ENCODE measurements around the gene LIMS2.

The LIMS2 gene, protein sequence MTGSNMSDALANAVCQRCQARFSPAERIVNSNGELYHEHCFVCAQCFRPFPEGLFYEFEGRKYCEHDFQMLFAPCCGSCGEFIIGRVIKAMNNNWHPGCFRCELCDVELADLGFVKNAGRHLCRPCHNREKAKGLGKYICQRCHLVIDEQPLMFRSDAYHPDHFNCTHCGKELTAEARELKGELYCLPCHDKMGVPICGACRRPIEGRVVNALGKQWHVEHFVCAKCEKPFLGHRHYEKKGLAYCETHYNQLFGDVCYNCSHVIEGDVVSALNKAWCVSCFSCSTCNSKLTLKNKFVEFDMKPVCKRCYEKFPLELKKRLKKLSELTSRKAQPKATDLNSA

DNA sequence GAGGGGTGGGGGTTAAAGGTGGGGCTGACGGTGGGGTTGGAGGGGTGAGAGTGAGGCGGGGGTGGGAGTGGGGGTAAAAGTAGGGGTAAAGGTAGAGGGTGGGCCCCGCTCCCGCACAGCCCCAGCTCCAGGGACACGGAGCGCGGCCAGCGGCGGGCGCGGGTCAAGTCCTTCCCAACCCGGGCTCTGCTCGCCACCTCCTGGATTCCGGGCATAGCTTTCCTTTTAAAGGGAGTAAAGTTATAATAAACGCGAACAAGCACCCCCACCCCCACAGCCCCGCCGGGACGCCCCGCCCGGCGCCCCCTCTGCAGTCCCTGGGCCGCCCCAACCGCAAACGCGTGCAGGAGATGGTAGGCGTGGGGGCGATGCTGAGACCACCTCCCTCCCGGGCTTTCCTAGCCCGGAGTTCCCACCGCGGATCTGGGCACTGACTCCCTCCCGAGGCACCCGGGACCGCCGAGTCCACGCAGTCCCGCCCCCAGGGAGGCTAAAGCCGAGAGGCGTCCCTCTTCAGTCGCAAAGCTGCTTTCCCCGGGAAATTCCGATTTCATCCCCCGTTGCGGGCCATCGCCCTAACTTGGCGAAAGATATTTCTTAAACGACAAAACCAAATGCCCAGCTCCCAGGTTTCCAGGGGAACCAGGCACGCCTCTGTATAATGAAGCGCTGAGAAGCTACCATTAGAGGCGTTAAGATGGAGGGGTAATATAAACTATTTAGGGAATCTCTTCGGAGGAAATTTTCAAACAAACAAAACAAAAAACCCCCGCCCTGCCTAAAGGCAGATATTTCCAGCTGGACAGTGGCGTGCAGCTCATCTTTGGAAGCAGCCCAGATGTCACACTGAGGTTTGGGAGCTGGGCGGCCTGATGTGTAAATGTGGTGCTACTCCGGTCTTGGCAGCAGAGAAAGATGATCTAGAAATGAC lies at the start of gene LIMS2:
LIMS2 (minus strand) TSS at position 200 of the 931 bp plus-strand sequence. CDS start 506 bp downstream, outside the sequence.
- DNase-seq, result peak; percentile 42

DNA sequence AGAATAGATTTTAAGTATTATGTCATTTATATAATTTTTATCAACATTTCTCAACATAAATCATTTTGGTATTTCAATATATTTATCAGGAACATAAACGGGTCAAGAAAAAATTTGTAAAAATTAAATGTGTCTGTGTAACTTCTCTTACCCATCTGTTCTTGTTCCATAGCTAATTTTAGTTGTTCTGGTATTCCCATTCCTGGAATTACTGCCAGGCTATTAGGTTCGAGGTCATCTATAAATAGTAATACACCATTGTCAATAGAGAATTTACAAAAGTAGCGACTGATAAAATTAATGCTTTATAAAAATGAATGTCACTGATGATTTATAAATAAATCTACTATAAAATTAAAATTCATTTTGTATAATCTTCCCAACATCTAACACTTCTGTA lies 47.5 kb upstream of the LIMS2 start:
- no peak for DNase-seq

DNA sequence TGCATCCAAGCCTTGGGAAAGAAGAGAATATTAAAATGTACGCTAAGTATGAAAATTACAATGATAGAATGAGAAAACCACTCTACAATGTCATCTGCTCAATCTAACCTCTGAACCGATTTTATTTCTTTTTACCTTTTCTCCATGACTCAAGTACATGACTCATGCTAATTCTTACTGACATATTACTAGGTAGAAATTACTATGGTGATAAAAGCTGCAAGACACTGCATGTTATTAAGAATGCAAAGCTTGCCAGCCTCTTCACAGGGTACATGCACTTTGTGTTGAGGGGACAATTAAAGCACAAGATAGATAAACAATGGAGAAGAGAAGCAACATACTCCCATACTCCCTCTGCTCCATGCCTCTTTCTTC lies 46.6 kb upstream of the LIMS2 start:
- DNase-seq, result no peak

DNA sequence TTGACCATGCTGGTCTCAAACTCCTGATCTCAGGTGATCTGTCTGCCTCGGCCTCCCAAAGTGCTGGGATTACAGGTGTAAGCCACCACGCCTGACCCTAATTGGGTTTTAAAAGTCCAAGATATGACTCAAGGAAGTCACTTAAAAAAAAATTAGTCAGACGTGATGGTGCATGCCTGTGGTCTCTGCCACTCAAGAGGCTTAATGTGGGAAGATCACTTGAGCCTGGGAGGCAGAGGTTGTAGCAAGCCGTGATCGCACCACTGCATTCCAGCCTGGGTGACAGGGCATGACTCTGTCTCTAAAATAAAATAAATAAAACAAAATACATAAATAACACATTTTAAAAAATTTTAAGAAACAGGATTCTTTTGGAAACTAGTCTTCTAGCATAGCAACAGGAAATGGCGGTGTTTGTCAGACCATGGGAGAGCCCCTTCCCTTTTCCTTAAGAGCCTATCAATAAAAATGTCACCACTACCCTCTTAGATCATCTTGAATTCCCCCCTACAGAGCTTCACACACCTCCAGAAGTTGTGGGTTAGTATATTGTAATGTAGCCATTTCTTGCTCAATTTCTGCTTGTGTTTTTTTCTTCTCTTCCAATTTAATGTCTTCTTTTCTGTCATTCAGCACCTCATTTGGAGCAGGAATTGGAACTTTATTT lies 46.1 kb upstream of the LIMS2 start:
- no peak for DNase-seq

DNA sequence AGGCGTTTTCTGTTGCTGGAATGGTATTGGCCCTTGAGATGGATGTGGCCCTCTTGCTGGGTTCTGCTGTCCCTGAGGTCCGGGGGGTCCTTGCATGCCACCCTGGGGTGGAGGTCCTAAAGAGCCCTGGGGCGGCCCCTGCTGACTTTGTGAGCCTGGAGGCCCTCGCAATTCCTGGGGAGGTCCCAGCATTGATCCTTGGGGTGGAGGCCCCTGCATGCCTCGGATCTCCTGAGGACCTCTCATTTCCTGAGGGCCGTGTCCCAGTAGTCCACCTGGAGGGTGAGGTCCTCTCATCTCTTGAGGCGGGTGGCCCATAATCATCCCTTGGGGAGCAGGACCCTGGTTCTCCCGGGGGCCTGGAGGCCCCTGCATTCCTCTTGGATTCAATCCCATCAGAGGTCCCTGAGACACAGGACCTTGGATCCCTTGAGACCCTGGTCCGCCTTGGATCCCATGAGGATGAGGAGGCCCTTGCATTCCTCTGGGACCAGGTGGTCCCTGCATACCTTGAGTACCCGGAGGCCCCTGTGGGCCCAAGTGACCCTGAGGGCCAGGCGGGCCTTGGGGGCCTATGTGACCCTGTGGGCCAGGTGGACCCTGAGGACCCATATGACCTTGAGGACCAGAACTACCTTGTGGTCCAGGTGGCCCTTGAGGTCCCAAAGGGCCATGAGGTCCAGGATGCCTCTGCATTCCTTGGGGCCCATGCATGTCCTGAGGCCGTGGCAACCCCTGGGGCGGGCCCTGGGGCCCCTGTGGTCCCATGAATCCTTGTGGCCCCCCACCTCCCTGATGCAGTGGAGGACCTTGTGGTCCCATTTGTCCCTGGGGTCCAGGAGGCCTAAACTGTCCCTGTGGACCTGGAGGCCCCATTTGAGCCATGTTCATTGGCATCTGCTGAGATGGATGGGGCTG lies 44.2 kb upstream of the LIMS2 start:
- DNase-seq, result no peak

DNA sequence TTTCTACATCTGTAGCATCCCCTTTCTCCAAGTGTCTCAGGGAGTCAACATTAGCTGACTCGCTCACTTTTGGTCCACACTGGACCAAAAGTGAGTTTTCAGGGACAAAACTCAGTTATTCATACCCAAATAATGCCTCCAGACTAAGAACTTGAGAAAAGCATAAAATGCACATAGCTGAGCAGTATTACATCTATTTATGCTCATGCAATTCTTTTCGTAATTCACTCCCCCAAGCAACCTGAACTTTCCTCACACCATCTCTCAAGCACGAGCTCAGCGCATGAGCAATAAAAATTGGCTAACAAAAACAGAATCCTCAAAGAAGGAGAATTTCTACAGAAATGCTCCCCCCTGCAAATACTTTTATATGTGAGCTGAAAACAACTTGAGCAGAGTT lies 42.9 kb upstream of the LIMS2 start:
- DNase-seq, result no peak

DNA sequence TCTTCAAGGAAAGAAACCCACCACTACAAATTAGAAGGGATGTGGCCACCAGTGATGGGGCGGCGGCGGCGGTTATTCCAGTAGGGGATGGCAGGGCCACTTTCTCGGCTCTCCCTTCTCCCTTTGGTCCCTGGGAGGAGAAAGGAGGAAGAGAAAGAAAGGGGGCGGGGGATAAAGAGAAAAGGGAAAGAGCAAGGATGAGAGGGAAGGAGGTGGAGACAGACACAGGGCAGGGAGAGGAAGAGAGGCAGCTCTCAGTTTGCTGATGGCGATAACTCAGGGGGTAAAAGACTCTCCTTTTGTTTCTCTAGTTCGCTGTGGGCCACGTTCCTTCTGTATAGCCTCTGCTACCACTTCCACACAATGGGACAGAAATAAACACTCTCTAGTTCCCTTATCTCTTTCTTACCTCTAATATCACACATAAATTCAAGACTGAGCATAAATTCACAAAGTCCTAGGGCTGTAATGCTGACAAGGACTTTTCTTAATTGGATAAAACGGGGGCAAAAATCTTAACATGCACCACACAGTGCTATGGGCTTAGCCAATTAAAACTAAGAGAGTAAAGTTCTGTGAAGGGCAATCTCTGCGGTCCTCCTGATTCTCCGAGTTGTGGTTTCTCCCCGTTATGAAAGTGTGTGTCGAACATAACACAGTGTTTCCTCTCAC lies 40.6 kb upstream of the LIMS2 start:
- DNase-seq, result no peak

DNA sequence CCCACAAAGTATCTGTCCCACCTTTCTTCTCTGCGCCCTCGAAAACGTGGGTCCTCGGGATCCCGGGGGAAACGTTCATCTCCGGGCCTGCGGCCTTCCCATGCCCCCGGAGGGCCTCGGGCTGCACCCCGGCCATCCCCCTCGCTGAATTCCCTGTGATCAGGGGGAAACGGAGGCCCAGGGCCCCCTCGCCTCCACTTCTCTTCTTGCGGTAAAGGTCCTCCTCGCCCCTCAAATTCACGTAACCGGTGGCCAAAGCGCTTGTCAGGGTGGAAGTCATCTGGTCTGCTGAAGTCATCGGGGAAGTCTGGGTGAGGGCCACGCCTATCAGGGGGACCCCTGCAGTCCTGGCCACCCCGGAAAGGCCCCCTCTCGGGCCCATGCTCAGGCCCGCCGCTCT lies 38.2 kb upstream of the LIMS2 start:
- no peak for DNase-seq

DNA sequence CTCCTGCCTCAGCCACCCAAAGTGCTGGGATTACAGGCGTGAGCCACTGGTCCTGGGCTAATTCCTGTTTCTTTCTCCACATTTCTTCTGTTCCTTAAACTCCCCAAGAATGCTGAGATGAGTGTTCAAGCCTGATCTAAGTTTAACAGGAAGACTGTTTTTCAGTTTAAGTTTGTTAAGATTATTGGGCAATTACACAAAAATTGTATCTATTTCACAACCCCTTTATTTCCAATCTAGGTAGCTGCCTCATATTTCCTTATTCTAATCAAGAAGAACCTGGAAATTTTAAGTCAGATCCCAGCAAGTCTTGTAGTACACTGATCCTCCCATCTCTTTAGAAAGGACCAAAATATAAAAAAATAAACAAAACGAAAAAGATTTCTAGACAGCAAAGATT lies 37.7 kb upstream of the LIMS2 start:
- DNase-seq, result no peak

DNA sequence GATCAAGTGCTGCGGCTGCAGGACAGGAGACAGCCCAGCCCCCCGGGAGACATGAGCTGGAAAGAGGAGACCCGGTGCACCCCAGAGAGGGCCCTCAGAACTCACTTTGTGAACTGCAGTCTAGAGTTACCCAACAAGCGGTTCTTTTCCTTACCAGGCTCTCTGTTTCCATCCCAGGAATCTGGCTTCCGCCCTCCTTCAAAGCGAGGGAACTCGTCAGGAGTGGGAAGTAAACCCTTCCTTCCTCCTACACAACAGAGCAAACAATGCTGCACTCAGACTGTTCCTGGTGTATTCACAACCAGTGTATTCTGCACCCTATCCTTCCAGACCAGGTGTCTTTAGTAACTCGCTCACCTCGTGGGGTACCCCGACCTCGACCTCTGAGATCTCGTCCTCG lies 34.0 kb upstream of the LIMS2 start:
- DNase-seq, result no peak

DNA sequence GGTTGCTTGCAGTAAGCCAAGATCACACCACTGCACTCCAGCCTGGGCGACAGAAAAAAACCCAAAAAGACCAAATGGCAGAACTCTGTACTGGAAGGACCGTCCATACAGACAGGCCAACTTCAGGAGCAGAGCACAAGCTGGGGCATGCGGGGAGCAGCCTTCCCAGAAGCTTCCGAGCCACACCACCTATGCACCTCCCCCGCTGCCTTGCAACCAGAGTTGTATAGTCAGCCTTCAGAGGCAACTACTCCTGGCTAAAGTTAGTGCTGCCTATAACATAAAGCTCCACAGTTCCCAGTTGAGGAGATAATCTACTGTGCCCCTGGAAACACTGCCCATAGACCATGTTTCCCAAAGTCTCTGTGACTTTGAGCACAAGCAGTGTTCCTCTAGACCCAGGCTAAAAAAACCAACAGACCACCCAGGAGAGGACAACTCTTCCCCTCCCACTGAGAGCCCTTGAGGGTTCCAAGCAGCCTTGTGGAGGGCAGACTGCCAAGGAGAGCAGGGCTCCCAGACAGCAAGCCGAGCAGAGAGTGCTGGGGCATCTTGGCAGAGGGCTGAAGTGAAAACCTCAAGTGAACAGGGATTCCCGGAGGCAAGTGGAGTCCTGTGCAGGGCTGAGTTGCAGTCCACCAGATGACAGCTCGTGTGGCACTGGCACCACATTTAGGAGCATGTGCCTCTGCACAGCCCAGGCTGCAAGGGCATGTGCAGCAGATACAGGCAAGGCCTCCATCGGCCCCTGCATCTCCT lies 32.7 kb upstream of the LIMS2 start:
- no peak for DNase-seq

DNA sequence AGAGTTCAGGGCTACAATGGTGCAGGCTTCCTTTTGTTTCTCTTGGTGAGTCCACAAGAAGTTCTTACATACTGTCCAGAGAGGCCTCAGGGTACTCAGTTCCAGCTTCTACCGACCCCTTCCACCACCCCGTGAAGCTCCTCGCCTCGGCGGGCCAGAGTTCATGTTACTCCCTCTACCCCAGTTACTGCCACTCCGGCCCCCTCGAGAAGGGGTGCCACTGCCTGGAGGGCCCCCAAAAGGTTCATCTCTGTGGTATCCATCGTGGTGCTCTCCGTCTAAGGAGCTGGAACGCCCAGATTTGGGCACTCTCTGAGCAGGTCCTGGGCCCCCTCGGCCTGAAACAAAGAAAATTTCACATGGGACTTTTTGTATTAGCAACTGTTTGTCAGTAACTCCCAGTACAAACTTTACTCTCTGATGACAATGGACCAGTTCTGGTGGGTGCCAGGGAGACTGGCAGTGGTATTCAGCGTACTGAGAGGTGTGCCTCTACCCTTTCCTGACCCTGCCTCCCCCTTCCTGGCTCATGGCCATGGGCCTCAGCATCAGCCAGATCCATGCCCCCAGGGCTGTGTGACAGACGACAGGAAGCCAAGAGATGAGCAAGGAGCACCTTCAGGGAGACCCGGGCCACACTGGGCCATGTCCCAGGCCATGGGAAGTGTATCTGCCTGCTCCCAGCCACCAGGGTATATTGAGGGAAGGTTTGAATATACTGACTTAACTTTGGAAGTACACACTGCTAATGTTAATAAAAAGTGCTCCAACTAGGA lies 31.1 kb upstream of the LIMS2 start:
- no peak for DNase-seq

DNA sequence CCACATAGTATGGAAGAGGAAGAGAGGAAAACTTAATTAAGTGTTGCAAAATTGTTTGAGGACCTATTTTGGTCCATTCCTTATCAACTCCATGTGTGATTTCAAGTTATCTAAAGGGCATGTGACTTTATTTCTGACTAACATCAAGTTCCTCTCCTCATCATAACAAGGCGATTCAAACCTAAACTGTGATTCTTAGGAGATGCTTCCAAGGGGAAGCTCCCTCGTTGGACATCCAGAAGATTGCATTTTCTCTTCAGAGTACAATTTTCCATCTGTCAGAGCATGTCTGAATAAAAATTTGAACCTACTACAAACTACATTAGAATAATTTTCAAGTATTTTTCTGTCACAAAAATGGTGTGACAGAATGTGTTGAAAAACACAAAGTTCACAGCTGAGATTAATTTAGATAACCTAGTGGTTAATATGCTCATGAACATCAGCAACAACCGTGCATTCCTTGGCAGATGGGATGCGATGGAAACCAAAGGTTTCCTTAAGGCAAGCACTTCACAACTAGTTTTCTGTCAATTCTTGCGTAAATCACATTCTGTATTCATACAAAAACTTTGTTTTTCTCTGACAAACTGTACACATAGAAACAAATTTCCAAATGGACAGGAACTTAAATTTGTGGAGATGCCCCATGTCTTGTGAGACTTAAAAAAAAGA lies 30.2 kb upstream of the LIMS2 start:
- DNase-seq, result no peak

DNA sequence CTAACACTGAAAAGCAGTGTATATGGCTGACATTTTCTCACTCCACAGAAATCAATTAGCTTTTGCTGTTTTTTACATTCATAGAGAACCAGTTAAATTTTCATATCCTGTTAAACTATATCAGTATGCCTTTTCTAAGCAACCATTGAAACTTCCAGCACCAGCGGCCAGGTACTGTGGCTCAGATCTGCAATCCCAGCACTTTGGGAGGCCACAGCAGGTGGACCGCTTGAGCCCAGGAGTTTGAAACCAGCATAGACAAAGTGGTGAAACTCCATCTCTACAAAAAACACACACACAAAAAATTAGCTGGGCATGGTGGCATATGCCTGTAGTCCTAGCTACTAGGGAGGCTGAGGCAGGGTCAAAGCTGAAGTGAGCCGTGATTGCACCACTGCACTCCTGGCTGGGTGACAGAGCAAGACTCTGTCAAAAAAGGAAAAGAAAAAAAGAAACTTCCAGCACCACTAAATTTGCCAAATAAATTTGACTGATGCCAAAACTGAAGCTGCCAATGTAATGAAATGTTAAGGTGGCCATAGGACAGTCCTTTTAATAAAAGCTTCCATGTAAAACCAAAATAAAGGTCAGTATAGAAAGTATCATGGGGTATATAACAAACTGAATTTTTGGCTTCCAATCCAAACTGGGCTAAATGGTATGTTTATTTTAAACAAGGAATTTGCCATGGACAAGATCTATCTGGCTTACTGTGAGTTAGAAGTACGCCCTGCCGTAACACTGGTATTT lies 29.5 kb upstream of the LIMS2 start:
- DNase-seq, result no peak

DNA sequence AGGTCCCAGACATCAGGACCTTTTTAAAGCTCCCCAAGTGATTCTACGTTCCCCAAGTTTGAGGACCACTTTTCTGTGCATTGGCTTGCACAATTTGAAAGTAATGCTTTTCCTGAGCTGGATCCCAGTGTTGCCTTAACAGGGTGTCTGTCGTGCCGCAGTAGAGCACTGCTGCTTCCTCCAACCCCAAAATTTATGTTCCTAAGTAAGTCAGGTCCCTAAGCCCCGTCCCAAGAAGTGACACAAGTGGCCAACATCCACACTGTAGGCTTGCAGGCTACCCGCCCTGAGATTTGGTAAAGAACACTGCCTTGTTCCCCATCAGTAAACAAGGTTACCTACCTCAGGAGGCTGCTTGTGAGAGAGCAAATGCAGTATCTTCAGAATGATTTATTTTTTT lies 28.0 kb upstream of the LIMS2 start:
- no peak for DNase-seq

DNA sequence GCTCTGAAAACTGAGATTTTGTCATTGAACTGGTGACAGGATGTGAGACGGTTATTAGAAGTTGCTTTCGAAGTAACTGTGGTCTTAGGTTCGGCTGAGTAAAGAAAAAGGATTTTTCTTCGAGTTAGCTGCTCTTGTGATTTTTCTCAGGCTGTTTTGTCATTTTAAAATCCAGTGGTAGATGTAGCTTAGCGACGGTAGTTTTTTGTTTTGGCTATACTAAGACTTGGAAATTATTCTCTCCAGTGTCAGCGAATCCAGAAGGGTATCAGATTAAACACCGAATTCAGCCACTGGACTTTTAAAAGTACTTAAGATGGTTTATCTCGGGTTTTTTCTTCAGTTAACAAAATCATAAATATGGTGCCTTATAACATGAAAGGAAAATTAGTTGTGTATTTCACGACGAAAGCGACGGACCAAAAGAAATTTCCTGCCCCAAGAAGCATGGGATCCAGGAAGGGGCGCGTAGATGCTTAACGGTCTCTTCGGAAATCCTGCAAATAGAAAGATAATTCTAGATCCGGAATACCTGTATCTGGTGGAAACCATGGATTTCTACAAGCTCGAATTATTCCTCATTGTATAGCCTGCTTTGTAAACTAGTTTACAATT lies 27.2 kb upstream of the LIMS2 start:
- DNase-seq, result no peak

DNA sequence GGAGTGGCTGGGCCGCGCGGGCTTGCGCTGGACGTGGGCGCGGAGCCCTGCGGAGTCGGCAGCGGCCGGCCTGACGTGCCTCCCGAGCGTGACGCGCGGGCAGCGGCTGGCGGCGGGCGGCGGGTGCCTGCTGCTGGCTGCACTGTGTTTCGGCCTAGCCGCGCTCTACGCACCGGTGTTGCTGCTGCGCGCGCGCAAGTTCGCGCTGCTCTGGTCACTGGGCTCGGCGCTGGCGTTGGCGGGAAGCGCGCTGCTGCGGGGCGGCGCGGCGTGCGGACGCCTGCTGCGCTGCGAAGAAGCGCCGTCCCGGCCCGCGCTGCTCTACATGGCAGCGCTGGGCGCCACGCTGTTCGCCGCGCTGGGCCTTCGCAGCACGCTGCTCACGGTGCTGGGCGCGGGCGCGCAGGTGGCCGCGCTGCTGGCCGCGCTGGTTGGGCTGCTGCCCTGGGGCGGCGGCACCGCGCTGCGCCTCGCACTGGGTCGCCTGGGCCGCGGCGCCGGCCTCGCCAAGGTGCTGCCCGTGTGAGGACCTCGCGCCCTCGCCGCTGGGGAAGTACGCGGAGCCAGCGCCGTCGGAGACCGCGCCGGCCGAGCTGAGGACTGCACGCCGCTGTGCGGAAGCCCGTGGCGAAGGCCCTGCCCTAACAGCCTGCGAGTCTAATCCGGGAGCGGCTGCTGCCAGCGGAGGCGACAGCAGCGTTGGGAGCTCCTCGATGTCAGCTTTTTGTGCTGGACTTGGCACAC lies 26.5 kb upstream of the LIMS2 start:
- DNase-seq, result peak; percentile 39

DNA sequence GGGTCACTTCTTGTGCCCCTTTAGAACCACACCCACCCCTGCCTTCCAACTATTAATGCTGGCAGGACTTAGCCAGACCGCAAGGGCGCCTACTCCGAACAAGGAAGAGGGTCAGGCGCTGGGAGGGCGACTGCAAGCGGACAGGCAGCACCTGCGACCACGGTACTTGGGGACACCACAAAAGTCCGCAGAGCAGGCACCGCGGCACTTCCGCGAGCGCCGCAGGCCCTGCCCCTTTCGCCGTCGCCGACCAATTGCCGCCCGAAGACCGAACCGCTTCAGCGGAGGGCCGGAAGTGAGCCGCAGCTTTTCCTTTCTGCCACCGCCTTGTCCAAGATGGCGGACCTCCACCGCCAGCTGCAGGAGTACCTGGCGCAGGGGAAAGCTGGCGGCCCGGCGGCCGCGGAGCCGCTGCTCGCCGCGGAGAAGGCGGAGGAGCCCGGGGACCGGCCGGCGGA lies 25.9 kb upstream of the LIMS2 start, which contains the start of gene SFT2D3:
SFT2D3 (plus strand) TSS at position 305 of the 458 bp plus-strand sequence; CDS start at position 337, 32 bp downstream.
- DNase-seq, result peak; percentile 77
